Measurements from ENCODE around the gene KCTD18.

The KCTD18 gene

DNA sequence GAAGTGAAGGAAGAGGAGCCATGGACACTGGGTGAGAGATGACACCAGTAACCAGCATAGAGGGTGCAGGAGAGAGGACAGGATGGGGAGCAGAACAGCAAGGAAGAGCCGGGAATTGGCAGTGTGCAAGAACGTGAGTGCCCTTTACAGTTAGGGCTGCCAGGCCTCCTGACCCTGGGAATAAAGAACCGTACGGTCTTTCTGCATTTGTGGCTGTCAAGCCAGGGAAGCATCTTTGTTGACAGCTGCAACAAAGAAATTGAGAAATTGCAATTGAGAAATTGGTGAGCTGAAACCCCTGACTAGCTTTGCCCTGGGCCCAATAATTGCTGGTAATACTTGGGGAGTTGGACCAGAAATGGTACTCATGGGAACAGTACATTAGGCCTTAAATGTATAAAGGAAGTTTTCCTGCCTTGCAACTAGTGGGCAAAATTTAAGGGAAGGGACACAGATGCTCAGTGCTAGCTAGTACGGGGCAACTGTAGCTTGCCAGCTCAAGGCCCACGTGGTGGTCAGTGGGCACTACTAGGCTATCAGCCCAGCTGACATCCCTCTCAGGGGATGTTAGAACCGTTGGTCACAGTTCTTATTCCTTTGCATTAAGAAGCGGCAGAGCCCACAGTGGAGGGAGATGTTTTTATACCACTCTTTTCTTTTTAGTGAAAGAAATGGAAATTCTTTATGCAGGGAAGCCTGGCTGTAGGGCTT is 56.6 kb downstream of the KCTD18 start:
- Histone ChIP-seq H3K36me3 (ENCODE audit: insufficient read depth, low read depth, low read length) (peaks cover 62% of the 10 kb centered on the region), H3K27me3 (ENCODE audit: insufficient read depth, low read length) (no peaks in the 10 kb centered on the region), H3K9me3 (ENCODE audit: insufficient read depth, low read depth, low read length) (no peaks in the 10 kb centered on the region), H3K9ac (ENCODE audit: low read depth, low read length) (no peak overlapping the region), H3K4me1 (ENCODE audit: insufficient read depth, low read length) (0 out of 2 replicates have a peak, but pooled peaks cover 3% of the 10 kb centered on the region), H3K4me3 (ENCODE audit: low read length) (no peak overlapping the region), H3K27ac (ENCODE audit: low read length) (no peak overlapping the region)

DNA sequence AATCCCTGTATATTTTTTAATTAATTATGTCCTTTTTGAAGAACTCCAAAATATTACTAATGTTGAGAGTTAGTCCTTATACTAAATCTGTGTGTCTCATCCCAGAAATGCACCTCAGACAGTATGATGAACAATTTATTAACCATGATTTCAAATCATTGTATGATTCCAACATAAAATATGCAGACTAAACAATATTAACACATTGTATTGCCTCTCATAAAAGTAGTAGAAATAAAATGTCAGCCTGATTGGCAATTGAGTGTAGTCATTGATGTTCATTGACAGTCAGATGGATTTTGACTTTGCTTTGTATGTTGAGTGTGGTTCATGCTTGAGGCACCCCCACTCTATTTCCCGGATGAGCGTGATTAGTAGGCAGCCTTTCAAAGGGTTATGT is 57.5 kb downstream of the KCTD18 start:
- Histone ChIP-seq H3K4me1 (ENCODE audit: insufficient read depth, low read length) (0 out of 2 replicates have a peak, but pooled peaks cover 3% of the 10 kb centered on the region), H3K27ac (ENCODE audit: low read length) (no peak overlapping the region), H3K9me3 (ENCODE audit: insufficient read depth, low read depth, low read length) (no peaks in the 10 kb centered on the region), H3K36me3 (ENCODE audit: insufficient read depth, low read depth, low read length) (peaks cover 62% of the 10 kb centered on the region; the same call in 1 of the 2 replicates), H3K27me3 (ENCODE audit: insufficient read depth, low read length) (no peaks in the 10 kb centered on the region), H3K9ac (ENCODE audit: low read depth, low read length) (no peak overlapping the region), H3K4me3 (ENCODE audit: low read length) (no peak overlapping the region)

DNA sequence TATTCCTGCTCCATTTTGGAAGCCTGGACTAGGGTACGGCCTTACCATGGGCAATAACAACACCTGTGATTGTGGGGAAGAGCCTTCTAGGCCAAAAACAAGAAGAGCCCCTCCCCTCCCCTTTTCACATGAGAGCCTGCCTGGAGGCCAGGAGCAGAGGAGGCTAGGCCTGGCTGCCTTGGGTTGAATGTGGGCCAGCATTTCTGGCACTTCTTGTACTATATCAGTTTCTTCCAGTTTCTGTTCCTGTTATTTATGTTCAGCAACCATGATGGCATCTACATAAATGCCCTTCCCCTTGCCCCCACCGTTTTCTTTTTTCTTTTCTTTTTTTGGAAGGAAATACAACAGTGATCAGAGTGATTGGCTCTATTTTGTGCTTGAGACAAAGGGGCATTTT is 58.4 kb downstream of the KCTD18 start:
- no peaks in the 10 kb centered on the region for H3K9me3 ChIP-seq (ENCODE audit: insufficient read depth, low read depth, low read length)
- H3K27ac ChIP-seq (ENCODE audit: low read length) = no peak overlapping the region
- H3K4me3 ChIP-seq (ENCODE audit: low read length) = no peak overlapping the region
- H3K9ac ChIP-seq (ENCODE audit: low read depth, low read length) = no peak overlapping the region
- peaks cover 63% of the 10 kb centered on the region; the same call in 1 of the 2 replicates for H3K36me3 ChIP-seq (ENCODE audit: insufficient read depth, low read depth, low read length)
- H3K27me3 ChIP-seq (ENCODE audit: insufficient read depth, low read length) = no peaks in the 10 kb centered on the region
- 0 out of 2 replicates have a peak, but pooled peaks cover 3% of the 10 kb centered on the region for H3K4me1 ChIP-seq (ENCODE audit: insufficient read depth, low read length)

DNA sequence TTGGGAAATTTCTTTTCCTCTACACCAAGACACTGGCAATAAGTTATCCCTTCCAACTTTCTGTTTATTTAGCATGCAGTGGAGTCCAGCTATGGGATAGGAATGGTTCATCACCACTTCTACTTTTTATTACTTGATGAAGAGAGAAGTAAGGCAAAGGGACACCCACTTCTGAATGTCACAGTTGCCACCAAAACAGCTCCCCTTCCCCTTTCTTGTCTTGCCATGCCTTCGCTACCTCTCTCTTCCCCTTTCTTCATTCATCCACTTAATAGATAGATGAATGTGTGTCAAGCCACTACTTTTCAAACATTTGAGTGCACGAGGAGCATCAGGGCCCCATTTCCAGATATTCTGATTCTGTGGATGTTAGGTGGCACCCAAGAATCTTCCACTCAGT is 59.6 kb downstream of the KCTD18 start:
- H3K27me3 ChIP-seq (ENCODE audit: insufficient read depth, low read length) = no peaks in the 10 kb centered on the region
- H3K9ac ChIP-seq (ENCODE audit: low read depth, low read length) = no peak overlapping the region
- H3K27ac ChIP-seq (ENCODE audit: low read length) = no peak overlapping the region
- H3K36me3 ChIP-seq (ENCODE audit: insufficient read depth, low read depth, low read length) = peaks cover 63% of the 10 kb centered on the region; the same call in 1 of the 2 replicates
- no peak overlapping the region for H3K4me3 ChIP-seq (ENCODE audit: low read length)
- H3K4me1 ChIP-seq (ENCODE audit: insufficient read depth, low read length) = 0 out of 2 replicates have a peak, but pooled peaks cover 3% of the 10 kb centered on the region
- no peaks in the 10 kb centered on the region for H3K9me3 ChIP-seq (ENCODE audit: insufficient read depth, low read depth, low read length)

DNA sequence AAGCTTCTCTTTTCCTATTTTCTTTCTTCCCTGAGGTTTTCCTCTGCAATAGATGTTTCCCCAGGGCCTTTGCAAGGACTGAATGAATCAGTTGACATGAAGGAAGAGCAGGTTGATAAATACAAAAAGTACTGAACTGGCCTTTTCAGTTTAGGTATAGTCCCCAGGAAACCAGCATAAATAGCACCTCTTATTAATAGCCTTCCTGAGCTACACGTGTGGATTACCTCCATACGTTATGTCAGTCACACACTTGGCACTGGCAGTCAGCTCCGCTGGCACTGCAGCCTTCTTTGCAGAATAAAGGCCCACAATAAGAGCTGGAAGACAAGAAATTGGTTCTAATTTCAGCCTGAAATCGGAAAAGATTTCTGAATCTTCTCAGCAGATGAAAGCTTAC is 60.7 kb downstream of the KCTD18 start:
- no peak overlapping the region for H3K9ac ChIP-seq (ENCODE audit: low read depth, low read length)
- H3K4me1 ChIP-seq (ENCODE audit: insufficient read depth, low read length) = 0 out of 2 replicates have a peak, but pooled peaks cover 3% of the 10 kb centered on the region
- H3K27ac ChIP-seq (ENCODE audit: low read length) = no peak overlapping the region
- H3K9me3 ChIP-seq (ENCODE audit: insufficient read depth, low read depth, low read length) = no peaks in the 10 kb centered on the region
- no peaks in the 10 kb centered on the region for H3K27me3 ChIP-seq (ENCODE audit: insufficient read depth, low read length)
- H3K36me3 ChIP-seq (ENCODE audit: insufficient read depth, low read depth, low read length) = peaks cover 61% of the 10 kb centered on the region; the same call in 1 of the 2 replicates
- H3K4me3 ChIP-seq (ENCODE audit: low read length) = no peak overlapping the region

DNA sequence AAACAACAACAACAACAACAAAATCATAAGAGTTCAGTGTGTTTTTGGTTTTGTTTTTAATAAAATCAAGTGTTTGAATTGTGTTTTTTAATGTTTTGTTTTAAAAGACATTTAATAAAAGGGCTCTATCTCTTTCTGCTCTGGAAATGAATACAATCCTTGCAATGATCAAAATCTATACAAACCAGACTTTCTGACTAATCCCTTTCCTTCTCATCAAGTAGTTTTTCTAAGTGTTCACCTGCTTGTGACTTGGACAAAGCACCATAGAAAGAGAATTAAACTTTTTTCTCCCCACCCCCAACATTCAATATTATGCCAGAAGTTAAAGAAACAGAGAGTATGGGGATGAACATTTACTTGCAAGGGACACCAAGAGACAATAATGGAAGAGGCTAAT is 61.4 kb downstream of the KCTD18 start:
- H3K9ac ChIP-seq (ENCODE audit: low read depth, low read length) = no peak overlapping the region
- peaks cover 65% of the 10 kb centered on the region for H3K36me3 ChIP-seq (ENCODE audit: insufficient read depth, low read depth, low read length)
- H3K27ac ChIP-seq (ENCODE audit: low read length) = no peak overlapping the region
- H3K4me1 ChIP-seq (ENCODE audit: insufficient read depth, low read length) = 0 out of 2 replicates have a peak, but pooled peaks cover 2% of the 10 kb centered on the region
- no peaks in the 10 kb centered on the region for H3K9me3 ChIP-seq (ENCODE audit: insufficient read depth, low read depth, low read length)
- no peaks in the 10 kb centered on the region for H3K27me3 ChIP-seq (ENCODE audit: insufficient read depth, low read length)
- no peak overlapping the region for H3K4me3 ChIP-seq (ENCODE audit: low read length)

DNA sequence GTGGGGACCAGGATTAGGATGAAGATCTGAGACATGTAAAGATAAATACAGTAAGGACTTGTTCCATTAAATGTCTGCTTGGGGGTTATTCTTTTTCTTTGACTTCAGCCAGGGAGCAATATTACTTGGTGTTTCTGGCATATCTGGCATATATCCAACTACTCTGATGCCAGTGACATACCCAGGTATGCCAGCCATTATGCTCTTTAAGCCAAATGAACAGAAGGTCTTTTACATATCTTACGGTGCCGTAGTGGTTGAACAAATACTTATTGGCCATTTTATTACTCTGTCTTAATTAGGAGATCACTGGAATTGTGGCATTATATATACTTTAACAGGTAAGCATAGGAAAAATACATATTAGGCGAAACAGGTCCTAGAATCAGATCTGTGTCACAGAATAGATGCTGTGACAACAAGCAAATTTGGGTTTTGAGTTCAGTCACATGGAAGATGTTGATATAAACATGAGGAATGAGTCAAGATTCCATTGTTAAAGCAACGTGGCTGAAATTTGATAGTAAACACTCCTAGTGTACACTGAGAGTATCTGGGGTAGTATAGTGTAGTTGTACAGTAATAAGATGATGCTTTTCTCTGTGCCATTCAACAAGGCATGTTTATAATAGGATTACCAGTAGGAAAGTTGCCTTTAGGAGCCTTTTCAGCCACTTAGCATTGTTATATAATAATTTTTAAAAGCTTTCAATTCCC is 62.6 kb downstream of the KCTD18 start:
- H3K27ac ChIP-seq (ENCODE audit: low read length) = no peak overlapping the region
- no peak overlapping the region for H3K9ac ChIP-seq (ENCODE audit: low read depth, low read length)
- H3K4me3 ChIP-seq (ENCODE audit: low read length) = no peak overlapping the region
- H3K9me3 ChIP-seq (ENCODE audit: insufficient read depth, low read depth, low read length) = no peaks in the 10 kb centered on the region
- no peaks in the 10 kb centered on the region for H3K4me1 ChIP-seq (ENCODE audit: insufficient read depth, low read length)
- H3K36me3 ChIP-seq (ENCODE audit: insufficient read depth, low read depth, low read length) = peaks cover 76% of the 10 kb centered on the region
- no peaks in the 10 kb centered on the region for H3K27me3 ChIP-seq (ENCODE audit: insufficient read depth, low read length)

DNA sequence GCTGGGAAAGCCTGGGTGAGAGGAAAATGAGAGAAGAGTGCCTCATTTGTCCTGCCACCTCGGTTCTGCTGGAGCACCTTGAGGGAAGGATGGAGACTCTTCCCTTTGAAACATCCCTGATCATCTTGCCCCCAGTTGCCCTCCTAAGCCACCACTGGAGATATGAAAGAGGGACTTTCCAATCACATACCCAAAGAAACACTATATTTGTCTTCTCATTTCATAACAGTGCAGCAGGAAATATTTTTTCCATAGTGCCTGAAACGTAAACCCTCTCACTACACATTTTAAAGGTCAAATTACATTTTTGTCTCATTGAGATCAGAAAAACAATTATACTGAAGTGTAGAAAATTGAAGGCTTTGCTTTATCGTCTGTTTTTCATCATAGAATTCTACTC is 63.3 kb downstream of the KCTD18 start:
- no peak overlapping the region for H3K27ac ChIP-seq (ENCODE audit: low read length)
- no peaks in the 10 kb centered on the region for H3K27me3 ChIP-seq (ENCODE audit: insufficient read depth, low read length)
- H3K9me3 ChIP-seq (ENCODE audit: insufficient read depth, low read depth, low read length) = no peaks in the 10 kb centered on the region
- no peak overlapping the region for H3K9ac ChIP-seq (ENCODE audit: low read depth, low read length)
- no peak overlapping the region for H3K4me3 ChIP-seq (ENCODE audit: low read length)
- no peaks in the 10 kb centered on the region for H3K4me1 ChIP-seq (ENCODE audit: insufficient read depth, low read length)
- H3K36me3 ChIP-seq (ENCODE audit: insufficient read depth, low read depth, low read length) = peaks cover 83% of the 10 kb centered on the region

DNA sequence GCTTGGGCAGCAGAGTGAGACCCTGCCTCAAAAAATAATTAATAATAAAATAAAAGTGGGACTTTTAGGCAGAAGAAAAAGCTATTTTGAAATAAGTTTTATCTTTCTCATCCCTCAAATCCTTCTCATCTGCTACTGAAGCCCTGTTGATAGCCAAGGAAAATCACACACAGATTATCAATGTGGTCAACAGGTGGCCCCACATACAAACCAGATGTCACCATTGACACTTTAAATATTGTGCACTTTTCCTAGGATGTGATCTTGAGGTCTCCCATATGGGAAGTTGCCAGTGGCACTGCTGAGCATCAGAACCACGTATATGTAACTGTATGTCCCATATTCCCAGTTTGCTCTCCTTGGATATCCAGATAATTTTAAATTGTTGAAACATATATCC is 64.6 kb downstream of the KCTD18 start:
- Histone ChIP-seq H3K36me3 (ENCODE audit: insufficient read depth, low read depth, low read length) (peaks cover 85% of the 10 kb centered on the region), H3K9ac (ENCODE audit: low read depth, low read length) (no peak overlapping the region), H3K27me3 (ENCODE audit: insufficient read depth, low read length) (no peaks in the 10 kb centered on the region), H3K9me3 (ENCODE audit: insufficient read depth, low read depth, low read length) (no peaks in the 10 kb centered on the region), H3K27ac (ENCODE audit: low read length) (no peak overlapping the region), H3K4me3 (ENCODE audit: low read length) (no peak overlapping the region), H3K4me1 (ENCODE audit: insufficient read depth, low read length) (no peaks in the 10 kb centered on the region)

DNA sequence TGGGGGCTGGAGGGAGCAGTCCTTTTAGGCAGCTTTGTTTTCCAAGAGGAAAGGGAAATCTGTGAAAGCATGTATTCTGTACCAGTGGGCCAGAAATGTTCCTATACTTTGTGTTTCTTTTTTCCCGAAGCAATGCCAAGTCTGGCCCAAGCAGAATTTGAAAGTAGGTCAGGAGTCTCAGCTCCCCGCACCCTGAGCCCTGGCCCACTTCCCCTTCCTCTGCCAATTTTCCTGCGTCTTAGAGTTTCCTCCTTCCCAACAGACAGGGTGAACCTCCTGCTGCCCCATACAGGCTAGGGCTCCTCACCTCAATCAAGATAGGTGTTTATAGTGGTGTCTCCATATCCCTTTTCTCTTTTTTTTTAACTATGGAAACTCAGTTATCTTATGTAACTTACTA is 65.3 kb downstream of the KCTD18 start:
- H3K36me3 ChIP-seq (ENCODE audit: insufficient read depth, low read depth, low read length) = peaks cover 87% of the 10 kb centered on the region
- no peak overlapping the region for H3K4me3 ChIP-seq (ENCODE audit: low read length)
- no peak overlapping the region for H3K27ac ChIP-seq (ENCODE audit: low read length)
- H3K9me3 ChIP-seq (ENCODE audit: insufficient read depth, low read depth, low read length) = no peaks in the 10 kb centered on the region
- no peaks in the 10 kb centered on the region for H3K27me3 ChIP-seq (ENCODE audit: insufficient read depth, low read length)
- no peak overlapping the region for H3K9ac ChIP-seq (ENCODE audit: low read depth, low read length)
- no peaks in the 10 kb centered on the region for H3K4me1 ChIP-seq (ENCODE audit: insufficient read depth, low read length)

DNA sequence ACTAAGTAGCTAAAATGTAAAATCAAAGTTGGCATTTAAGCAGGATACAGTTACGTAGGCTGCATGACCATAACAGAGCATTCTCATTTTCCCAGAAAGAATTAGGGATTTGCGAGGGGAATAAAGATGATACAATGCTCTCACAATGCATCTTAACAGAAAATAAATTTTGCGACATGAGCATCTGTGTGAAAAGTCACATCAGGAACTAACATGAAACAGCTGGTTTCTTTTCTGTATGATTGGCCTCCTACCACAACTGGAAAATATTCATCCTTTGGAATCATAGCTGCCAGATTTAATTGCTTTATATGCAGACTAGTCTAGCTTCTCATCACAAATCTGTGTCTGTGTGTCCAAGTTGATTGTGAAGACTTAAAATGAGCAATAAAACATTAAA is 66.0 kb downstream of the KCTD18 start:
- no peaks in the 10 kb centered on the region for H3K4me1 ChIP-seq (ENCODE audit: insufficient read depth, low read length)
- no peak overlapping the region for H3K9ac ChIP-seq (ENCODE audit: low read depth, low read length)
- no peak overlapping the region for H3K27ac ChIP-seq (ENCODE audit: low read length)
- no peaks in the 10 kb centered on the region for H3K9me3 ChIP-seq (ENCODE audit: insufficient read depth, low read depth, low read length)
- H3K27me3 ChIP-seq (ENCODE audit: insufficient read depth, low read length) = no peaks in the 10 kb centered on the region
- H3K4me3 ChIP-seq (ENCODE audit: low read length) = no peak overlapping the region
- H3K36me3 ChIP-seq (ENCODE audit: insufficient read depth, low read depth, low read length) = peaks cover 87% of the 10 kb centered on the region

DNA sequence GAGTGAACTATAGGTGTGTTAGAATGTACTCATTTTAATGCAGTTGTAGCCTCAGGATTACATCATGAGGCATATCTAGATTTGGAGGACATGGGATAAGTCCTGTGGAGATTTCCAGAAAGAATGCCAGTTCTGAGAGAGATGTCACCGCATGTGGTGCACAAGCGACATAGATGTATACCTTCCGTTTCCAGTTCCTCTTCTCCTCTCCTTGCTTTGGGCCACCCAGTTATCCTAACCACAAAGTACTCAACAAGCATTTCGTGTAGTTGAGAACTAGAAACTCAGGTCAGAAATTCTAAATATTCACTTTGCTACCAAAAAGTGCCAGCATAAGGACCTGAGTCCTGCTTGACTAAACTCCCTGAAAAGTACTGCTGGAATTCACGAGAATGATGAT is 66.5 kb downstream of the KCTD18 start:
- no peaks in the 10 kb centered on the region for H3K4me1 ChIP-seq (ENCODE audit: insufficient read depth, low read length)
- H3K4me3 ChIP-seq (ENCODE audit: low read length) = no peak overlapping the region
- no peaks in the 10 kb centered on the region for H3K9me3 ChIP-seq (ENCODE audit: insufficient read depth, low read depth, low read length)
- peaks cover 87% of the 10 kb centered on the region for H3K36me3 ChIP-seq (ENCODE audit: insufficient read depth, low read depth, low read length)
- H3K27me3 ChIP-seq (ENCODE audit: insufficient read depth, low read length) = no peaks in the 10 kb centered on the region
- no peak overlapping the region for H3K9ac ChIP-seq (ENCODE audit: low read depth, low read length)
- no peak overlapping the region for H3K27ac ChIP-seq (ENCODE audit: low read length)
